Erythroblast (primary cell): ENCODE data around the gene PDCD6IP.

ENCODE experiments used
- GATA1 ChIP-seq: IDR thresholded peaks from 2 replicates; pipeline ENCODE4 v1.6.1; 2011; ENCODE audit warnings: low read depth, mild to moderate bottlenecking, control low read depth, low read length, moderate library complexity
- POLR2A ChIP-seq: IDR thresholded peaks from 2 replicates; pipeline ENCODE4 v1.6.1; 2011; ENCODE audit warnings: mild to moderate bottlenecking, low read length

GRCh38 chr3:33868309-33868708 is 69.9 kb downstream of the PDCD6IP start:
- no peak for TF ChIP-seq POLR2A
- no peak for TF ChIP-seq GATA1
